DOHH2 (cell line): ENCODE results near the gene NEDD4L.

Experiments
- EZH2phosphoT487 ChIP-seq: fragments of 200-600 bp; sonication (generic); IDR thresholded peaks from 2 replicates; pipeline ENCODE4 v1.6.1; 2017; ENCODE audit warnings: borderline replicate concordance, mild to moderate bottlenecking, antibody characterized with exemption, low read length, moderate library complexity, mixed read lengths
- TF ChIP-seq, protein P1 (sequence below): fragments of 200-600 bp; sonication (generic); IDR thresholded peaks from one replicate; pipeline ENCODE4 v1.5.1; 2014; ENCODE audit warnings: antibody characterized with exemption, mild to moderate bottlenecking, low read depth, low read length; ENCODE audit not compliant: poor library complexity, severe bottlenecking

DNA sequence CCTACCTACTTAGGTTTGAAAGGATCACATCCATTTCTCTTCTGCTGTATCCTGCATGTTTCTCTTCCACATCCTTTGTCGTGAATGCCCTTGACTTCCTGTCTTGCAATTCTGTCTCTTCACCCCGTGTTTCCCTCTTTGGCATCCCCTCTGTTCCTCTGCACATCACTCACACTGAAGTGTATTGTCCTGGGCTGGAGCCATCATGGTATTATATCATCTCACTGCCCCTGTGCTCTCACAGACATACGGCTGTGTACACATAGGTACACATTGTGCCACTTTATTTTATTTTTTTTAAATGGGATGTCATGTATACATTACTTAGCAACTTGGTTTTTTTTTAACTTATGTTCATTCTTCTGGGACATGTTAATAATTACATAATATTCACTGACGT lies 293.3 kb downstream of the NEDD4L start:
- TF ChIP-seq, protein P1, sequence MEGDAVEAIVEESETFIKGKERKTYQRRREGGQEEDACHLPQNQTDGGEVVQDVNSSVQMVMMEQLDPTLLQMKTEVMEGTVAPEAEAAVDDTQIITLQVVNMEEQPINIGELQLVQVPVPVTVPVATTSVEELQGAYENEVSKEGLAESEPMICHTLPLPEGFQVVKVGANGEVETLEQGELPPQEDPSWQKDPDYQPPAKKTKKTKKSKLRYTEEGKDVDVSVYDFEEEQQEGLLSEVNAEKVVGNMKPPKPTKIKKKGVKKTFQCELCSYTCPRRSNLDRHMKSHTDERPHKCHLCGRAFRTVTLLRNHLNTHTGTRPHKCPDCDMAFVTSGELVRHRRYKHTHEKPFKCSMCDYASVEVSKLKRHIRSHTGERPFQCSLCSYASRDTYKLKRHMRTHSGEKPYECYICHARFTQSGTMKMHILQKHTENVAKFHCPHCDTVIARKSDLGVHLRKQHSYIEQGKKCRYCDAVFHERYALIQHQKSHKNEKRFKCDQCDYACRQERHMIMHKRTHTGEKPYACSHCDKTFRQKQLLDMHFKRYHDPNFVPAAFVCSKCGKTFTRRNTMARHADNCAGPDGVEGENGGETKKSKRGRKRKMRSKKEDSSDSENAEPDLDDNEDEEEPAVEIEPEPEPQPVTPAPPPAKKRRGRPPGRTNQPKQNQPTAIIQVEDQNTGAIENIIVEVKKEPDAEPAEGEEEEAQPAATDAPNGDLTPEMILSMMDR: no peak
- TF ChIP-seq EZH2phosphoT487: no peak
